ENCODE results near the gene ESPN. TPM values are rescaled to one million over a fixed set of nuclear protein-coding genes. Genes with fewer than 3 reads are reported as not detected.
A peak's percentile ranks its signal among the peaks of the same experiment; 100 is the strongest.

The ESPN gene
- total and polyA plus RNA-seq, 2 of the 4 experiments (the other 2 are of a cell fraction), result under 0.01 to 0.02 TPM

DNA sequence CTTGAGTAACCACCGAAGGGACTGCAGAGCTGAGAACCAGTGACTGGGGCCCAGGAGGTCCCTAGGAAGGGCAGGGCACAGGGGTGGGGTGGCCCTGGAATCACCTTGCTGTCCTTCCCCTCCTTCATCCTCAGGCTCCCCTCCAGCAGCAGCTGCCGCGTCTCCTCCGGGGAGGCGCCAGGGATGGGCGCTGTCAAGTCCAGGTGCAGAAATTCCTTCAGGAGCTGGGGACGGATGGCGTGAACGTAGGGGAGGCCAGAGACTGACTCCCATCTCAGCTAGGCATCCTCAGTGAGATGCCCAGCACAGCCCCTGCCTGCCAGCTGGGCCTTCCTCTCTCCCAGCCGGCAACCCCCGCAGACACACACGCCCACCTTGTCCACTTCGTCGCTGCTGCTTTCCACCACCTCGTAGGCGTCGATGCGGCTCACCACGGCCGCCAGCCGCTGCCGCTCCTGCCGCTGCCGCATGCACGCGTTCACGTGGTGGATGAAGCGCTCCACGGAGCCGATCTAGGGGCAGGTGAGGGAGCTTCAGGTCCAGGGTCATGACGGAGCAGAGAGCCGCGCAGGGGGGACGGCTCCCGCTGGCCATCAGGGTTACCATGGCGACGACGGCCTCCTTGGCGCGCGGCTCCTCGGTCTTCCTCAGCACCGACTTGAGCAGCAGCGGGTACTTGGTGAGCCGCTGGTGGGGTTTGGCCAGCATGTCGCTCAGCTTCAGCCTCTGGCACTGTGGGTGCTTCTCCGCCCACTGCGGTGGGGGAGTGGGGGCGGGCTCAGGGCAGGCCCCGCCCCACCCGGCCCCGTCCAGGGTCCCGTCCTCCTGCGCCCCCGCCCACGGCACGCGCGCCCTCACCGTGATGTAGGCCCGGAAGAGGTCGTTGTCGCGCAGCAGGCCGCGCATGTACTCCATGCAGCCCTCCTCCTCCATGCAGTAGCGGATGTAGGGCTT, 45.8 kb downstream of the ESPN start:
- Histone ChIP-seq H3K4me1 (ENCODE audit: control insufficient read depth, insufficient read depth, low read length) (no peaks in the 10 kb centered on the region), H4K91ac (ENCODE audit: insufficient read depth, low read depth, low read length) (no peak overlapping the region), H3K14ac (replicated peaks; ENCODE audit: low read depth, low read length) (no peak overlapping the region), H2BK5ac (ENCODE audit: low read depth, low read length, poor library complexity, severe bottlenecking) (no peak overlapping the region), H2BK15ac (ENCODE audit: low read depth, low read length) (no peak overlapping the region), H3K56ac (ENCODE audit: extremely low read depth, insufficient read depth, low read length) (no peak overlapping the region), H3K9me3 (ENCODE audit: control insufficient read depth, insufficient read depth, low read length) (no peaks in the 10 kb centered on the region), H2BK120ac (ENCODE audit: low read depth, low read length) (no peak overlapping the region), H2AFZ (replicated peaks; ENCODE audit: low read length, poor library complexity) (peak overlapping the region; percentile 33), H2BK20ac (ENCODE audit: low read depth, low read length) (no peak overlapping the region), H3K36me3 (ENCODE audit: control insufficient read depth, insufficient read depth, low read length) (peaks cover 49% of the 10 kb centered on the region), H3K4ac (ENCODE audit: low read depth, low read length) (no peak overlapping the region), H3K4me2 (ENCODE audit: low read depth, low read length) (no peak overlapping the region), H2AK5ac (ENCODE audit: low read depth, low read length) (no peak overlapping the region), H3K18ac (ENCODE audit: low read depth, low read length) (no peak overlapping the region), H3K4me3 (ENCODE audit: insufficient read depth, low read depth, low read length) (no peak overlapping the region), H3K23ac (ENCODE audit: low read depth, low read length) (no peak overlapping the region), H3K9ac (ENCODE audit: low read depth, low read length) (no peak overlapping the region), H3K27ac (ENCODE audit: insufficient read depth, low read length) (no peak overlapping the region), H2AK9ac (replicated peaks; ENCODE audit: low read depth, low read length, poor library complexity) (no peak overlapping the region), H4K5ac (ENCODE audit: low read depth, low read length) (no peak overlapping the region), H3K27me3 (ENCODE audit: control insufficient read depth, insufficient read depth, low read length) (no peaks in the 10 kb centered on the region), H3K79me1 (ENCODE audit: low read depth in 1 of 2, low read length in 2 of 2) (no peaks in the 10 kb centered on the region), H4K20me1 (ENCODE audit: insufficient read depth, low read length) (peaks cover 1% of the 10 kb centered on the region), H3K9me1 (ENCODE audit: insufficient read depth, low read length) (no peaks in the 10 kb centered on the region), H4K8ac (ENCODE audit: low read depth in 2 of 2, low read length in 2 of 2) (no peak overlapping the region)
- dilution Hi-C loops (cut with HindIII; ENCODE audit: low sequenced_read_pairs, unreplicated experiment) (no loop called here), intact Hi-C loops (cut with micrococcal nuclease) (no loop called here), in situ Hi-C loops (cut with MboI; ENCODE audit: low sequenced_read_pairs) (no loop called here)
- 87% methylated on average over 37 of the region's 67 CpGs; no CpG with 5 or more reads in 1 of the 2 experiments for WGBS, 2 experiments (ENCODE audit: extremely low coverage in 2 of 2, insufficient read length in 1 of 2)
- no TSS peak for BruUV-seq (replicated peaks)
- CTCF ChIA-PET, result no interaction called here
- no peak for ATAC-seq (ENCODE audit: low read depth)
- POLR2A ChIA-PET (ENCODE audit: unreplicated experiment), result no interaction called here
- no peak for DNase-seq
- TF ChIP-seq, protein P1, sequence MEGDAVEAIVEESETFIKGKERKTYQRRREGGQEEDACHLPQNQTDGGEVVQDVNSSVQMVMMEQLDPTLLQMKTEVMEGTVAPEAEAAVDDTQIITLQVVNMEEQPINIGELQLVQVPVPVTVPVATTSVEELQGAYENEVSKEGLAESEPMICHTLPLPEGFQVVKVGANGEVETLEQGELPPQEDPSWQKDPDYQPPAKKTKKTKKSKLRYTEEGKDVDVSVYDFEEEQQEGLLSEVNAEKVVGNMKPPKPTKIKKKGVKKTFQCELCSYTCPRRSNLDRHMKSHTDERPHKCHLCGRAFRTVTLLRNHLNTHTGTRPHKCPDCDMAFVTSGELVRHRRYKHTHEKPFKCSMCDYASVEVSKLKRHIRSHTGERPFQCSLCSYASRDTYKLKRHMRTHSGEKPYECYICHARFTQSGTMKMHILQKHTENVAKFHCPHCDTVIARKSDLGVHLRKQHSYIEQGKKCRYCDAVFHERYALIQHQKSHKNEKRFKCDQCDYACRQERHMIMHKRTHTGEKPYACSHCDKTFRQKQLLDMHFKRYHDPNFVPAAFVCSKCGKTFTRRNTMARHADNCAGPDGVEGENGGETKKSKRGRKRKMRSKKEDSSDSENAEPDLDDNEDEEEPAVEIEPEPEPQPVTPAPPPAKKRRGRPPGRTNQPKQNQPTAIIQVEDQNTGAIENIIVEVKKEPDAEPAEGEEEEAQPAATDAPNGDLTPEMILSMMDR (conservative IDR thresholded peaks at IDR 0.05; ENCODE audit: low read depth, low read length), result no peak
- TF ChIP-seq RAD21 (IDR thresholded peaks at IDR 0.05; ENCODE audit: low read length) (no peak), BHLHE40 (IDR thresholded peaks at IDR 0.05; ENCODE audit: low read depth, low read length) (no peak), RCOR1 (IDR thresholded peaks at IDR 0.05; ENCODE audit: insufficient replicate concordance, low read length) (no peak), POLR2A (IDR thresholded peaks at IDR 0.05; ENCODE audit: low read depth, low read length) (no peak), CHD1 (IDR thresholded peaks at IDR 0.05; ENCODE audit: low read depth, low read length) (no peak), MXI1 (IDR thresholded peaks at IDR 0.05; ENCODE audit: borderline replicate concordance, low read depth, low read length) (no peak), SMC3 (IDR thresholded peaks at IDR 0.05; ENCODE audit: low read depth, low read length) (no peak), RFX5 (IDR thresholded peaks at IDR 0.05; ENCODE audit: low read depth, low read length) (no peak), CEBPB (IDR thresholded peaks at IDR 0.05; ENCODE audit: low read depth, low read length) (no peak), FOS (IDR thresholded peaks at IDR 0.05; ENCODE audit: low read depth, low read length) (no peak), MAFK (IDR thresholded peaks at IDR 0.05; ENCODE audit: low read depth, low read length) (no peak), NFE2L2 (IDR thresholded peaks at IDR 0.05; ENCODE audit: low read depth, low read length) (no peak)
- TF ChIP-seq, protein P2, sequence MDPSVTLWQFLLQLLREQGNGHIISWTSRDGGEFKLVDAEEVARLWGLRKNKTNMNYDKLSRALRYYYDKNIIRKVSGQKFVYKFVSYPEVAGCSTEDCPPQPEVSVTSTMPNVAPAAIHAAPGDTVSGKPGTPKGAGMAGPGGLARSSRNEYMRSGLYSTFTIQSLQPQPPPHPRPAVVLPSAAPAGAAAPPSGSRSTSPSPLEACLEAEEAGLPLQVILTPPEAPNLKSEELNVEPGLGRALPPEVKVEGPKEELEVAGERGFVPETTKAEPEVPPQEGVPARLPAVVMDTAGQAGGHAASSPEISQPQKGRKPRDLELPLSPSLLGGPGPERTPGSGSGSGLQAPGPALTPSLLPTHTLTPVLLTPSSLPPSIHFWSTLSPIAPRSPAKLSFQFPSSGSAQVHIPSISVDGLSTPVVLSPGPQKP (IDR thresholded peaks at IDR 0.05; ENCODE audit: borderline replicate concordance, low read depth, low read length), result no peak
- TF ChIP-seq, protein P3, sequence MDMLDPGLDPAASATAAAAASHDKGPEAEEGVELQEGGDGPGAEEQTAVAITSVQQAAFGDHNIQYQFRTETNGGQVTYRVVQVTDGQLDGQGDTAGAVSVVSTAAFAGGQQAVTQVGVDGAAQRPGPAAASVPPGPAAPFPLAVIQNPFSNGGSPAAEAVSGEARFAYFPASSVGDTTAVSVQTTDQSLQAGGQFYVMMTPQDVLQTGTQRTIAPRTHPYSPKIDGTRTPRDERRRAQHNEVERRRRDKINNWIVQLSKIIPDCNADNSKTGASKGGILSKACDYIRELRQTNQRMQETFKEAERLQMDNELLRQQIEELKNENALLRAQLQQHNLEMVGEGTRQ (IDR thresholded peaks at IDR 0.05; ENCODE audit: low read depth, low read length), result no peak
